ELF-1 (cell line): ENCODE data around the gene TBC1D14.
"Not testable (repeated sequence)": the region's sequence is repeated elsewhere in the genome, so short reads cannot be mapped to it uniquely, and the experiment has no call there.

Source experiments
- DNase-seq: peaks from one replicate; pipeline ENCODE4 v3.0.0-alpha.2; 2016; ENCODE audit warnings: low read depth, low spot score

Gene TBC1D14

DNA sequence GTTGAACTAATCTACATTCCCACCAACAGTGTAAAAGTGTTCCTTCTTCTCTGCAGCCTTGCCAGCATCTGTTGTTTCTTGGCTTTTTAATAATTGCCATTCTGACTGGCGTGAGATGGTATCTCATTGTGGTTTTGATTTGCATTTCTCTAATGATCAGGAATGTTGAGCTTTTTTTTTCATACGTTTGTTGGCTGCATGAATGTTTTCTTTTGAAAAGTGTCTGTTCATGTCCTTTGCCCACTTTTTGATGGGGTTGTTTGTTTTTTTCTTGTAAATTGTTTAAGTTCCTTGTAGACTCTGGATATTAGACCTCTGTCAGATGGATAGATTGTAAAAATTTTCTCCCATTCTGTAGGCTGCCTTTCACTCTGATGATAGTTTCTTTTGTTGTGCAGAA is 170.3 kb downstream of the TBC1D14 start:
- not testable (repeated sequence) for DNase-seq
